Kidney epithelial cell (primary cell): ENCODE measurements around the gene DLG2. TPM values are rescaled to one million over a fixed set of nuclear protein-coding genes. Genes with fewer than 3 reads are reported as not detected.

Source experiments
- DNase-seq: peaks from one replicate; pipeline ENCODE4 v3.0.0-alpha.2; 2010; ENCODE audit warnings: low read depth
- H3K27me3 ChIP-seq: 2 replicates; pipeline ENCODE4 v1.6.0; 2011; ENCODE audit warnings: low read length; ENCODE audit not compliant: control insufficient read depth, insufficient read depth
- H3K36me3 ChIP-seq: 2 replicates; pipeline ENCODE4 v1.5.1; 2011; ENCODE audit warnings: low read length; ENCODE audit not compliant: control insufficient read depth, insufficient read depth
- H3K4me3 ChIP-seq: 2 replicates; pipeline ENCODE4 v1.5.1; 2011; ENCODE audit warnings: low read depth, mild to moderate bottlenecking, control low read depth, low read length
- total RNA-seq: library from RNA; depleted of rRNA; stranded (reverse); fragments of >200 nt; gene quantifications from 2 replicates; pipeline ENCODE4 v1.2.3, GENCODE V29; 2015
- TF ChIP-seq, protein P1 (sequence below): IDR thresholded peaks from 2 replicates; pipeline ENCODE4 v1.5.1; 2011; ENCODE audit warnings: mild to moderate bottlenecking, moderate library complexity, low read length, control low read depth, inconsistent platforms; ENCODE audit not compliant: insufficient read depth, poor library complexity, severe bottlenecking

DLG2 gene
- total RNA-seq, 1 donor from 2014 or later, result 0.75 TPM

- peak; percentile 25 for DNase-seq
- Histone ChIP-seq H3K27me3 (no peaks in the 10 kb centered on the region), H3K36me3 (no peaks in the 10 kb centered on the region), H3K4me3 (no peak overlapping the region)
- TF ChIP-seq, protein P1, sequence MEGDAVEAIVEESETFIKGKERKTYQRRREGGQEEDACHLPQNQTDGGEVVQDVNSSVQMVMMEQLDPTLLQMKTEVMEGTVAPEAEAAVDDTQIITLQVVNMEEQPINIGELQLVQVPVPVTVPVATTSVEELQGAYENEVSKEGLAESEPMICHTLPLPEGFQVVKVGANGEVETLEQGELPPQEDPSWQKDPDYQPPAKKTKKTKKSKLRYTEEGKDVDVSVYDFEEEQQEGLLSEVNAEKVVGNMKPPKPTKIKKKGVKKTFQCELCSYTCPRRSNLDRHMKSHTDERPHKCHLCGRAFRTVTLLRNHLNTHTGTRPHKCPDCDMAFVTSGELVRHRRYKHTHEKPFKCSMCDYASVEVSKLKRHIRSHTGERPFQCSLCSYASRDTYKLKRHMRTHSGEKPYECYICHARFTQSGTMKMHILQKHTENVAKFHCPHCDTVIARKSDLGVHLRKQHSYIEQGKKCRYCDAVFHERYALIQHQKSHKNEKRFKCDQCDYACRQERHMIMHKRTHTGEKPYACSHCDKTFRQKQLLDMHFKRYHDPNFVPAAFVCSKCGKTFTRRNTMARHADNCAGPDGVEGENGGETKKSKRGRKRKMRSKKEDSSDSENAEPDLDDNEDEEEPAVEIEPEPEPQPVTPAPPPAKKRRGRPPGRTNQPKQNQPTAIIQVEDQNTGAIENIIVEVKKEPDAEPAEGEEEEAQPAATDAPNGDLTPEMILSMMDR, result no peak
These were observed 1158.9 kb downstream of the DLG2 start for GRCh38 chr11:84468235-84468634.

DNA sequence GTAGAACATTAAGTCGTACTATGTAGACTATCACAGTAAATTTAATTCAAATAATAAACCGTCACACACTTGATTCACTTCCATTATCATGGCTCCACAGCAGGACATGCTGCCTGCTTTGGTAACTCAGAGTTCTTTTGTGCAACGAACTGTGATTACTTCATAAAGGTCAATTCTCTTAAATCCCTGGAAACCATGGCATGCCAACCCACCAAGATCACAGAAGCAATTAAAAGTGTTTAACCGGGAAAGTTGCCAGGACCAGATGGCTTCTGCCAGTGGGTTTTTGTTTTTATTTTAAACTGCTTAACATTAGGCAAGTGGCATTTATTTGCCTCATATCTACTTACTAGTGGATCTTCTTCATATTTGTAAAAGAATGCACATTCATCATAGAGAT is 1162.1 kb downstream of the DLG2 start:
- DNase-seq, result peak; percentile 25
- H3K27me3 ChIP-seq, result no peaks in the 10 kb centered on the region

DNA sequence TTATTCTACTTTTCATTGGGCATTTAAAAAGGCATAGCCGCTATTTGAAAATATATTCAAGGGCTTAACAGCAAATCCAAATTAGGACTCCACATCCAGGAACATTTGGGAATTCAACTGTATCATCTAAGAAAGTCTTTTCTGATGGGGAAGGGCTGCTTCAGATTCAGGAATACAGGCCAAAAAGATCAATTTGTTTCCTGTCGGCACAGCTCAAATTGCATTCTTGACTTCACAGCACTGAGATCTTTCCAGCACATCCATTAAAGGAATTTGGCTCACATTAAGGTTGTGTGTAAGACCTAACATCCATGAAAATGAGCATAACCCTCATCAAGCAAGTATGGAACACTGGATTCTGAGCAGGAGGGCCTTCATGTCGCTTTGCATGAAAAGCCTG is 1171.5 kb downstream of the DLG2 start:
- no peak overlapping the region for H3K4me3 ChIP-seq
- no peaks in the 10 kb centered on the region for H3K36me3 ChIP-seq
- TF ChIP-seq, protein P1, result no peak
- DNase-seq, result no peak
- no peaks in the 10 kb centered on the region for H3K27me3 ChIP-seq

More for the DNA sequence above, 1162.1 kb downstream of the DLG2 start:
- Histone ChIP-seq H3K4me3 (no peak overlapping the region), H3K36me3 (no peaks in the 10 kb centered on the region)
- TF ChIP-seq, protein P1, result no peak

DNA sequence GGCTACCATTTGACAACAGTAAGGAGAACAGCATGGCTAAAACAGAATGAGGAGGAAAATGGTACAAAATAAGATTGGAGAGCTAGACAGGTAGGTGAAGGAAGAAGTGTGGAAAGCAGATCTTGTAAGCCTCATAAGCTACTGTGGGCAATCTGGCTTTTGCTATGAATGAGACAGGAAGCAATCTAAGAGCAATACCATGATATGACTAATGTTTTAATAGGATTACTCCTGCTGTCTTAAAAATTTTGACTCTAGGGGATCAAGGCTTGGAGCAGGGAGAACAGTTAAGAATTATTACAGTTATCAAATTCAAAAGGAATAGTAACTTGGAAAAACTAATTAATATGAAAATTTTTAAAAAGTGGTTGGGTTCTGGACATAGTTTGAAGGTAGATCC is 1174.9 kb downstream of the DLG2 start:
- H3K36me3 ChIP-seq, result no peaks in the 10 kb centered on the region

DNA sequence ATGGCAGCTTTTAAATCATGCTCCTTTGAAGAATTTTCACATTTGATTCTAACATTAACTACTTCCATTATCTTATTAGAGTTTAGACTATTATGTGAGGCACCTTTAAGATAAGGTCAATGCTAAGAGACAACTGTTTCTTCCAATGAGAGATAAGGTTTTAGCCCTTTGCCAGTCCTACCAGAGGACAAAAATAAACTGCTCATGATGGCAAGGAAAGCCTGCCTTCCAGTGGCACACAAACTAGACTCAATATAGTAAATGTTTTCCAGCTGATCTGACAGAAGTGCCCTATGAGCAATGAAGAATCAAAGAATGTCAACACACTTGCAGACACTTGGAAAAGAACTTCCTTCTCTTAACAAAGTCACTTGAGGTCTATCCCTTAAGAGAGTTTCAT is 1188.6 kb downstream of the DLG2 start:
- Histone ChIP-seq H3K27me3 (no peaks in the 10 kb centered on the region), H3K4me3 (no peak overlapping the region), H3K36me3 (no peaks in the 10 kb centered on the region)
- no peak for DNase-seq
- TF ChIP-seq, protein P1, result no peak

More for the DNA sequence above, 1174.9 kb downstream of the DLG2 start:
- Histone ChIP-seq H3K27me3 (no peaks in the 10 kb centered on the region), H3K4me3 (no peak overlapping the region)
- TF ChIP-seq, protein P1, result no peak
- DNase-seq, result no peak
